GM19395 (cell line): ENCODE data around the gene ACTN1.

Experiments
- ATAC-seq: cut with Tn5 transposase; IDR thresholded peaks from one replicate; pipeline ENCODE4 v1.9.1; 2021; ENCODE audit warnings: mild to moderate bottlenecking, moderate library complexity; ENCODE audit not compliant: unreplicated experiment

The ACTN1 gene

GRCh38 chr14:68951800-68952530, 27.1 kb downstream of the ACTN1 start:
- no peak for ATAC-seq

GRCh38 chr14:68951035-68951797, 27.9 kb downstream of the ACTN1 start:
- no peak for ATAC-seq

- no peak for ATAC-seq
These were observed 29.0 kb downstream of the ACTN1 start for GRCh38 chr14:68950111-68950510.

- no peak for ATAC-seq
These were observed 29.5 kb downstream of the ACTN1 start for GRCh38 chr14:68949601-68949965.

GRCh38 chr14:68948686-68949600, 30.2 kb downstream of the ACTN1 start:
- no peak for ATAC-seq

GRCh38 chr14:68947802-68948201, 31.3 kb downstream of the ACTN1 start:
- no peak for ATAC-seq

GRCh38 chr14:68946489-68946822, 32.6 kb downstream of the ACTN1 start:
- ATAC-seq: no peak

- ATAC-seq: no peak
These were observed 33.3 kb downstream of the ACTN1 start for GRCh38 chr14:68945585-68946488.

- ATAC-seq: no peak
These were observed 33.9 kb downstream of the ACTN1 start for GRCh38 chr14:68945190-68945584.

GRCh38 chr14:68944162-68944561, 34.9 kb downstream of the ACTN1 start:
- ATAC-seq: no peak

GRCh38 chr14:68943107-68943506, 36.0 kb downstream of the ACTN1 start:
- no peak for ATAC-seq

GRCh38 chr14:68942296-68943035, 36.6 kb downstream of the ACTN1 start:
- ATAC-seq: no peak

- ATAC-seq: no peak
These were observed 37.3 kb downstream of the ACTN1 start for GRCh38 chr14:68941820-68942219.

- no peak for ATAC-seq
These were observed 38.4 kb downstream of the ACTN1 start for GRCh38 chr14:68940614-68941185.

- no peak for ATAC-seq
These were observed 39.0 kb downstream of the ACTN1 start for GRCh38 chr14:68939893-68940613.

GRCh38 chr14:68939181-68939892, 39.8 kb downstream of the ACTN1 start:
- ATAC-seq: no peak

GRCh38 chr14:68938271-68939150, 40.6 kb downstream of the ACTN1 start:
- no peak for ATAC-seq
